ENCODE measurements around the gene CARHSP1.

GRCh38 chr16:8893426-8893825 is 24.6 kb upstream of the CARHSP1 start:
- TF ChIP-seq CTCF (IDR thresholded peaks at IDR 0.05), result no peak
- no peak for TF ChIP-seq MAZ (IDR thresholded peaks at IDR 0.05; ENCODE audit: borderline replicate concordance, low read depth, low read length)
- no peak for TF ChIP-seq EP300 (IDR thresholded peaks at IDR 0.05)
- TF ChIP-seq POLR2A (IDR thresholded peaks at IDR 0.05; ENCODE audit: low read length), result no peak
- TF ChIP-seq MAX (IDR thresholded peaks at IDR 0.05), result no peak
- TF ChIP-seq KDM1A (IDR thresholded peaks at IDR 0.05; ENCODE audit: low read depth), result no peak
- no peak for TF ChIP-seq BHLHE40 (IDR thresholded peaks at IDR 0.05; ENCODE audit: low read depth, low read length)
- TF ChIP-seq, protein P1, sequence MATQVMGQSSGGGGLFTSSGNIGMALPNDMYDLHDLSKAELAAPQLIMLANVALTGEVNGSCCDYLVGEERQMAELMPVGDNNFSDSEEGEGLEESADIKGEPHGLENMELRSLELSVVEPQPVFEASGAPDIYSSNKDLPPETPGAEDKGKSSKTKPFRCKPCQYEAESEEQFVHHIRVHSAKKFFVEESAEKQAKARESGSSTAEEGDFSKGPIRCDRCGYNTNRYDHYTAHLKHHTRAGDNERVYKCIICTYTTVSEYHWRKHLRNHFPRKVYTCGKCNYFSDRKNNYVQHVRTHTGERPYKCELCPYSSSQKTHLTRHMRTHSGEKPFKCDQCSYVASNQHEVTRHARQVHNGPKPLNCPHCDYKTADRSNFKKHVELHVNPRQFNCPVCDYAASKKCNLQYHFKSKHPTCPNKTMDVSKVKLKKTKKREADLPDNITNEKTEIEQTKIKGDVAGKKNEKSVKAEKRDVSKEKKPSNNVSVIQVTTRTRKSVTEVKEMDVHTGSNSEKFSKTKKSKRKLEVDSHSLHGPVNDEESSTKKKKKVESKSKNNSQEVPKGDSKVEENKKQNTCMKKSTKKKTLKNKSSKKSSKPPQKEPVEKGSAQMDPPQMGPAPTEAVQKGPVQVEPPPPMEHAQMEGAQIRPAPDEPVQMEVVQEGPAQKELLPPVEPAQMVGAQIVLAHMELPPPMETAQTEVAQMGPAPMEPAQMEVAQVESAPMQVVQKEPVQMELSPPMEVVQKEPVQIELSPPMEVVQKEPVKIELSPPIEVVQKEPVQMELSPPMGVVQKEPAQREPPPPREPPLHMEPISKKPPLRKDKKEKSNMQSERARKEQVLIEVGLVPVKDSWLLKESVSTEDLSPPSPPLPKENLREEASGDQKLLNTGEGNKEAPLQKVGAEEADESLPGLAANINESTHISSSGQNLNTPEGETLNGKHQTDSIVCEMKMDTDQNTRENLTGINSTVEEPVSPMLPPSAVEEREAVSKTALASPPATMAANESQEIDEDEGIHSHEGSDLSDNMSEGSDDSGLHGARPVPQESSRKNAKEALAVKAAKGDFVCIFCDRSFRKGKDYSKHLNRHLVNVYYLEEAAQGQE (IDR thresholded peaks at IDR 0.05), result no peak
- no peak for TF ChIP-seq RFX5 (IDR thresholded peaks at IDR 0.05)
